MM.1S (cell line): ENCODE data around the gene DLEU7.

Source experiments
- CTCF ChIP-seq: fragments of 300-600 bp; sonication (generic); IDR thresholded peaks from 2 replicates; pipeline ENCODE4 v1.5.1; 2016; ENCODE audit warnings: antibody characterized with exemption, low read length, mixed read lengths
- EZH2 ChIP-seq: fragments of 300-600 bp; sonication (generic); optimal IDR thresholded peaks from 2 replicates; pipeline ENCODE3; 2017; ENCODE audit warnings: low read depth, mild to moderate bottlenecking, antibody characterized with exemption, low read length, mixed read lengths
- EZH2phosphoT487 ChIP-seq: fragments of 300-600 bp; sonication (generic); IDR thresholded peaks from 2 replicates; pipeline ENCODE4 v1.6.1; 2018; ENCODE audit warnings: antibody characterized with exemption, low read length

DNA sequence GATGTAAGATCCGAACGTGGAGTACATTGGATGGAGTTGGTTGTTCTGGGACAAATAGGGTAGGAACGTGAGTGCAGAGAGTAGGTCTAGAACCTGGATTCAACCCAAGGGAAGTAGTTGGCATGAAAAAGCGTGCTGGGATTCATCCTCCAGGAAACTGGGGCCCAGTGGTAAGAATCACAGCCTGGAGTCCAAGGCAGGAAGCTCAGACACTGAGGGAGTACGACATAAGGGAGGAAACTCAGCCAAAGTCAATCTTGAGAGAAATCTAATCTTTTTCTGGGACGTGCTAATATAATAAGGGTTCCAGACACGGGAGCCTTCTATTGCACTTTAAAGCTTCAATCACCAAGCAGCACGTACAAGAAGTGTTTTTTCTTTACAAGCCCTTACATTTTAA, 46.4 kb downstream of the DLEU7 start:
- TF ChIP-seq CTCF (no peak), EZH2 (no peak), EZH2phosphoT487 (no peak)
